ENCODE data around the gene C1QTNF2.

C1QTNF2 gene

GRCh38 chr5:160305319-160305718 is 65.1 kb downstream of the C1QTNF2 start:
- Histone ChIP-seq H3K79me2 (ENCODE audit: control insufficient read depth, insufficient read depth, low read length, poor library complexity) (no peaks in the 10 kb centered on the region), H2BK12ac (ENCODE audit: low read length) (no peak overlapping the region), H2BK120ac (ENCODE audit: insufficient read depth, low read length, poor library complexity) (no peak overlapping the region), H4K91ac (ENCODE audit: low read depth, low read length) (no peak overlapping the region), H3K9me3 (ENCODE audit: insufficient read depth, low read depth, low read length) (peaks cover 2% of the 10 kb centered on the region), H3K14ac (ENCODE audit: low read length) (no peak overlapping the region), H2BK5ac (ENCODE audit: low read depth, low read length, poor library complexity) (no peak overlapping the region), H4K12ac (ENCODE audit: low read depth, low read length) (no peak overlapping the region), H4K8ac (ENCODE audit: low read depth, low read length) (no peak overlapping the region), H3K18ac (ENCODE audit: low read length) (no peak overlapping the region), H3K4me1 (ENCODE audit: control insufficient read depth in 1 of 2, insufficient read depth in 2 of 2, low read length in 2 of 2) (no peaks in the 10 kb centered on the region), H3K27ac (ENCODE audit: low read depth, low read length) (no peak overlapping the region), H3K4ac (ENCODE audit: low read depth, low read length) (peak overlapping the region; percentile 59), H3K23ac (ENCODE audit: low read length) (no peak overlapping the region), H2AK5ac (ENCODE audit: low read length) (no peak overlapping the region), H3K4me3 (ENCODE audit: low read depth, low read length) (no peak overlapping the region), H3K36me3 (ENCODE audit: control insufficient read depth in 1 of 2, insufficient read depth in 2 of 2, low read length in 2 of 2) (peaks cover 17 to 27% of the 10 kb centered on the region in 2 experiments), H3K79me1 (ENCODE audit: low read length) (no peaks in the 10 kb centered on the region), H3K9ac (ENCODE audit: low read length) (no peak overlapping the region), H3K27me3 (ENCODE audit: insufficient read depth, low read length) (no peaks in the 10 kb centered on the region), H2AFZ (ENCODE audit: insufficient read depth, low read length, poor library complexity) (no peak overlapping the region), H3K4me2 (ENCODE audit: low read length) (no peak overlapping the region)
- no CpG with 5 or more reads among the region's 10 CpGs for WGBS (ENCODE audit: extremely low coverage, insufficient coverage, insufficient read length)
- no peak for DNase-seq

DNA sequence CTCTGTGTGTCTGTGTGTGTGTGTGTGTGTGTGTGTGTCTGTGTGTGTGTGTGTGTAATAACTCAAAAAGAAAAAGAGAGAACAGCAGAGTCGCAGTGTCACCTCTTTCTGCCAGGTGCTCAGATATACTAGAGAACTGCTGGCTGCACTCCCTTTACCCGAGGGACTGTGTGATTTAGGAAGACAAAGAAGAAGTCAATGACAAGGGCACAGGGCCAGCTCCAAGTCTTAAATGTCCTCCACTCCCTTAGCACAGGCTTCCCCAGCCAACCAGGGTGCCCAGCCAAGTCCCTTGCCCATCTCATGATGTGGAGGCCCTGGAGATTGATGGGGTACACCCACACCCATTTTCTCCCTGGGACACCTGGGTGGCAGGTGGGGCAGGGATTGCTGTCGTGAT is 66.7 kb downstream of the C1QTNF2 start:
- H3K14ac ChIP-seq (ENCODE audit: low read length), result no peak overlapping the region
- H3K36me3 ChIP-seq (ENCODE audit: control insufficient read depth in 1 of 2, insufficient read depth in 2 of 2, low read length in 2 of 2), result peaks cover 16 to 26% of the 10 kb centered on the region in 2 experiments
- no peak overlapping the region for H3K27ac ChIP-seq (ENCODE audit: low read depth, low read length)
- H4K91ac ChIP-seq (ENCODE audit: low read depth, low read length), result no peak overlapping the region
- H3K4me1 ChIP-seq (ENCODE audit: control insufficient read depth in 1 of 2, insufficient read depth in 2 of 2, low read length in 2 of 2), result no peaks in the 10 kb centered on the region
- H2BK120ac ChIP-seq (ENCODE audit: insufficient read depth, low read length, poor library complexity), result no peak overlapping the region
- H4K12ac ChIP-seq (ENCODE audit: low read depth, low read length), result no peak overlapping the region
- H2BK5ac ChIP-seq (ENCODE audit: low read depth, low read length, poor library complexity), result no peak overlapping the region
- no CpG with 5 or more reads among the region's 3 CpGs for WGBS (ENCODE audit: extremely low coverage, insufficient coverage, insufficient read length)
- H3K23ac ChIP-seq (ENCODE audit: low read length), result no peak overlapping the region
- H3K4me3 ChIP-seq (ENCODE audit: low read depth, low read length), result no peak overlapping the region
- H3K79me2 ChIP-seq (ENCODE audit: control insufficient read depth, insufficient read depth, low read length, poor library complexity), result no peaks in the 10 kb centered on the region
- H3K79me1 ChIP-seq (ENCODE audit: low read length), result no peaks in the 10 kb centered on the region
- H3K18ac ChIP-seq (ENCODE audit: low read length), result no peak overlapping the region
- H3K9ac ChIP-seq (ENCODE audit: low read length), result no peak overlapping the region
- H2AFZ ChIP-seq (ENCODE audit: insufficient read depth, low read length, poor library complexity), result no peak overlapping the region
- DNase-seq, result no peak
- peaks cover 2% of the 10 kb centered on the region for H3K9me3 ChIP-seq (ENCODE audit: insufficient read depth, low read depth, low read length)
- H3K4ac ChIP-seq (ENCODE audit: low read depth, low read length), result no peak overlapping the region
- H2AK5ac ChIP-seq (ENCODE audit: low read length), result no peak overlapping the region
- H4K8ac ChIP-seq (ENCODE audit: low read depth, low read length), result no peak overlapping the region
- no peaks in the 10 kb centered on the region for H3K27me3 ChIP-seq (ENCODE audit: insufficient read depth, low read length)
- H3K4me2 ChIP-seq (ENCODE audit: low read length), result no peak overlapping the region
- no peak overlapping the region for H2BK12ac ChIP-seq (ENCODE audit: low read length)

- Histone ChIP-seq H3K9ac (ENCODE audit: low read length) (no peak overlapping the region), H3K27me3 (ENCODE audit: insufficient read depth, low read length) (no peaks in the 10 kb centered on the region), H2BK5ac (ENCODE audit: low read depth, low read length, poor library complexity) (no peak overlapping the region), H3K27ac (ENCODE audit: low read depth, low read length) (no peak overlapping the region), H2BK120ac (ENCODE audit: insufficient read depth, low read length, poor library complexity) (no peak overlapping the region), H3K4ac (ENCODE audit: low read depth, low read length) (no peak overlapping the region), H3K9me3 (ENCODE audit: insufficient read depth, low read depth, low read length) (no peaks in the 10 kb centered on the region), H3K4me3 (ENCODE audit: low read depth, low read length) (no peak overlapping the region), H2AFZ (ENCODE audit: insufficient read depth, low read length, poor library complexity) (no peak overlapping the region), H3K79me1 (ENCODE audit: low read length) (no peaks in the 10 kb centered on the region), H3K14ac (ENCODE audit: low read length) (no peak overlapping the region), H3K79me2 (ENCODE audit: control insufficient read depth, insufficient read depth, low read length, poor library complexity) (no peaks in the 10 kb centered on the region), H3K23ac (ENCODE audit: low read length) (no peak overlapping the region), H4K12ac (ENCODE audit: low read depth, low read length) (no peak overlapping the region), H3K4me1 (ENCODE audit: control insufficient read depth in 1 of 2, insufficient read depth in 2 of 2, low read length in 2 of 2) (peaks cover 6 to 9% of the 10 kb centered on the region in 2 experiments), H4K8ac (ENCODE audit: low read depth, low read length) (no peak overlapping the region), H2BK12ac (ENCODE audit: low read length) (no peak overlapping the region), H4K91ac (ENCODE audit: low read depth, low read length) (no peak overlapping the region), H2AK5ac (ENCODE audit: low read length) (no peak overlapping the region), H3K36me3 (ENCODE audit: control insufficient read depth in 1 of 2, insufficient read depth in 2 of 2, low read length in 2 of 2) (peaks cover 2 to 3% of the 10 kb centered on the region in 2 experiments), H3K18ac (ENCODE audit: low read length) (no peak overlapping the region), H3K4me2 (ENCODE audit: low read length) (no peak overlapping the region)
- no CpG with 5 or more reads among the region's 10 CpGs for WGBS (ENCODE audit: extremely low coverage, insufficient coverage, insufficient read length)
- DNase-seq, result no peak
Observed at GRCh38 chr5:160298189-160298588, 72.2 kb downstream of the C1QTNF2 start.

DNA sequence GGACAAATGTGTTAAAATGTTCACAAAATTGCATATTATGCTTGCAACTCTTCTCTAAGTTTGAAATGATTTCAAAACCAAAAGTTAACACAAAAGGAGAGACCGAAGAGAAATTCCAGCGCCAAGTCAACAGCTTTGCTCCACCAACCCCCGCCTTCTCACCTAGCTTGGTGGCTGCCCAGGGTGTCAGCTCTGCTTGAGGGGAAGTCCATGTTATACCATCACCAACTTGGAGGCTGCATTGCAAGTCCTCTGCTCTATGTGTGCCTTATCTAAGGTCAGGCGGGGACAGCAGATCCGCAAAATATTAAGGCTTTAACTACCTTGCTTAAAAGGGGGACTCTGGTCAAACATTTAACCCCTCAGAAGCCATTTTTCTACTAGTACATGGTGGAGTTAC is 72.7 kb downstream of the C1QTNF2 start:
- Histone ChIP-seq H3K9me3 (ENCODE audit: insufficient read depth, low read depth, low read length) (no peaks in the 10 kb centered on the region), H3K14ac (ENCODE audit: low read length) (no peak overlapping the region), H2BK120ac (ENCODE audit: insufficient read depth, low read length, poor library complexity) (no peak overlapping the region), H3K18ac (ENCODE audit: low read length) (no peak overlapping the region), H3K36me3 (ENCODE audit: control insufficient read depth in 1 of 2, insufficient read depth in 2 of 2, low read length in 2 of 2) (peaks cover 2 to 3% of the 10 kb centered on the region in 2 experiments), H3K27ac (ENCODE audit: low read depth, low read length) (no peak overlapping the region), H2AK5ac (ENCODE audit: low read length) (no peak overlapping the region), H3K23ac (ENCODE audit: low read length) (no peak overlapping the region), H3K4me2 (ENCODE audit: low read length) (no peak overlapping the region), H3K4me1 (ENCODE audit: control insufficient read depth in 1 of 2, insufficient read depth in 2 of 2, low read length in 2 of 2) (peaks cover 6 to 9% of the 10 kb centered on the region in 2 experiments), H3K9ac (ENCODE audit: low read length) (no peak overlapping the region), H4K8ac (ENCODE audit: low read depth, low read length) (no peak overlapping the region), H3K4me3 (ENCODE audit: low read depth, low read length) (no peak overlapping the region), H3K79me1 (ENCODE audit: low read length) (no peaks in the 10 kb centered on the region), H2BK12ac (ENCODE audit: low read length) (no peak overlapping the region), H2AFZ (ENCODE audit: insufficient read depth, low read length, poor library complexity) (no peak overlapping the region), H4K12ac (ENCODE audit: low read depth, low read length) (no peak overlapping the region), H4K91ac (ENCODE audit: low read depth, low read length) (no peak overlapping the region), H3K79me2 (ENCODE audit: control insufficient read depth, insufficient read depth, low read length, poor library complexity) (no peaks in the 10 kb centered on the region), H3K27me3 (ENCODE audit: insufficient read depth, low read length) (no peaks in the 10 kb centered on the region), H3K4ac (ENCODE audit: low read depth, low read length) (no peak overlapping the region), H2BK5ac (ENCODE audit: low read depth, low read length, poor library complexity) (no peak overlapping the region)
- no peak for DNase-seq
- no CpG with 5 or more reads among the region's 5 CpGs for WGBS (ENCODE audit: extremely low coverage, insufficient coverage, insufficient read length)
